ENCODE results near the gene DPF1. TPM values are rescaled to one million over a fixed set of nuclear protein-coding genes. Genes with fewer than 3 reads are reported as not detected.

The DPF1 gene
- total RNA-seq: 4.8 and 4.9 TPM in 2 replicates
- long read RNA-seq: 0 reads

DNA sequence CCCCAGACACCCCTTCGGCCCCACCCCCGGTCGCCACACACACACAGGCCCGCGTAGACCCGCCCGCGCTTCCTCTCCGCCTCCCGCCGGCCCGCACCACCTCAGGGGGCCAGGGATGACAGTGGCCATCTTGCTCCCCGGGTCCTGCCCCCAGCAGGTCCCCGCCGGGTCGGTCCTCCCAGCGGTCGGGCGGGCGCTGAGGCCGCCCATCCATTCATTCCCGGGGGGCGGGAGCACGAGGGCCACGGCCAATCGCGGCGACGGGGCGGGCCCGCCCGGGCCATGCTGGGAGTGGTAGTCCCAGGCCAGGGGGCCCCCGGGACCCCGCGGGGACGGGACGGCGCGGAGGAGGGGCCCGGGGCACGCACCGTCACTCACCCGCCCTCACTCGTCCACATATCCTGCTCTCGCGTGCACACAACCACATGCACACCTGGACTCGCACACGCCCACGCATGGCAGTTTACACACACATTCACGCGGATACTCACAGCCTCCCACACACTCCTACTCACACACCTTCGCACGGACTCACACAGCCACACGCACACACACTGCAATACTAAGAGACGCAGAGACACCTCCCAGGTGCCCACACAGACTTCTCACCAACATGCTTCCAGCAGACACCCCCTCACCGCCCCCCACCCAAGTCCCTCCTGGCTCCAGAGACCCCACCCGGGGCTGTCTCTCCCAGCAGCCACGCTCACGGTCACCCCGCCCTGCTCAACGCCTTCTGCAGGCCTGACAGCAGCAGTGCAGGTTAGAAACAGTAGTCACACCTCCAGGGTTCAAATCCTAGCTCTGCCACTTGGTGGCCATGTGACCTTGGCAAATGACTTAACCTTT, at the start of gene DPF1:
Gene DPF1, minus strand, starts transcription at position 209 of the 849 bp plus-strand sequence. Its CDS starts 80 bp downstream, at position 129.
- Mint-ChIP-seq H3K27me3 (peaks cover 38% of the 10 kb centered on the region), H3K27ac (peak within 1 kb of the TSS; percentile 84), H3K9me3 (ENCODE audit: low read depth) (no peaks in the 10 kb centered on the region), H3K4me3 (ENCODE audit: low read depth) (peak within 1 kb of the TSS; percentile 76), H3K4me1 (ENCODE audit: low read depth) (peaks cover 17% of the 10 kb centered on the region), H3K36me3 (ENCODE audit: insufficient read depth) (no peaks in the 10 kb centered on the region)
- DNase-seq (ENCODE audit: low spot score, unreplicated experiment): peak; percentile 77
- TF ChIP-seq CTCF (IDR thresholded peaks at IDR 0.05; ENCODE audit: unreplicated experiment): peak; percentile 31

DNA sequence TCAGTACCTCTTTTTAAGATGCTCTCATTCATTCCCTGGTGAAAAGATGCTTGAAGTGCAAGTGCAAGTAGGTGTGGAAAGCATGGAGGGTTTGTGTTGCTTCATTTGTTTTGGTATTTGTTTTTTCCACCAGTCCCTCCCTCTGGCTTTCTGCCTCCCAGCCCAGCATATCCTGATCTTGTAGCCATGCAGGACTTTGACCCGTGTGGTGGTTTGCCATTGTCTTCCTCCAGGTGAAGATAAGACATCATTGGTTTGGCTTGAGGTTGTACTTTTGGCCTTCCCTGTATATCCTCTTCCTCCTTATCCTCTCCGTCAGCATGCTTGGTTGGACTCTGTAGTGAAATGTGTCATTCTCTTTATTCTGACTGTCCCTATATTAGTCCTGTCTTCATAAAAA, 49.5 kb upstream of the DPF1 start:
- Mint-ChIP-seq H3K4me1 (ENCODE audit: low read depth) (peaks cover 52% of the 10 kb centered on the region), H3K9me3 (ENCODE audit: low read depth) (no peaks in the 10 kb centered on the region), H3K36me3 (ENCODE audit: insufficient read depth) (peaks cover 16% of the 10 kb centered on the region), H3K27me3 (no peaks in the 10 kb centered on the region), H3K4me3 (ENCODE audit: low read depth) (peak overlapping the region; percentile 0), H3K27ac (peak overlapping the region; percentile 62)
- TF ChIP-seq CTCF (IDR thresholded peaks at IDR 0.05; ENCODE audit: unreplicated experiment): no peak
- no peak for DNase-seq (ENCODE audit: low spot score, unreplicated experiment)

GRCh38 chr19:38270587-38271167, 46.7 kb upstream of the DPF1 start:
- peaks cover 64% of the 10 kb centered on the region for H3K4me1 Mint-ChIP-seq (ENCODE audit: low read depth)
- H3K36me3 Mint-ChIP-seq (ENCODE audit: insufficient read depth): peaks cover 12% of the 10 kb centered on the region
- no peak for DNase-seq (ENCODE audit: low spot score, unreplicated experiment)
- no peak overlapping the region for H3K4me3 Mint-ChIP-seq (ENCODE audit: low read depth)
- no peaks in the 10 kb centered on the region for H3K9me3 Mint-ChIP-seq (ENCODE audit: low read depth)
- peak overlapping the region; percentile 92 for H3K27ac Mint-ChIP-seq
- TF ChIP-seq CTCF (IDR thresholded peaks at IDR 0.05; ENCODE audit: unreplicated experiment): no peak
- no peaks in the 10 kb centered on the region for H3K27me3 Mint-ChIP-seq

DNA sequence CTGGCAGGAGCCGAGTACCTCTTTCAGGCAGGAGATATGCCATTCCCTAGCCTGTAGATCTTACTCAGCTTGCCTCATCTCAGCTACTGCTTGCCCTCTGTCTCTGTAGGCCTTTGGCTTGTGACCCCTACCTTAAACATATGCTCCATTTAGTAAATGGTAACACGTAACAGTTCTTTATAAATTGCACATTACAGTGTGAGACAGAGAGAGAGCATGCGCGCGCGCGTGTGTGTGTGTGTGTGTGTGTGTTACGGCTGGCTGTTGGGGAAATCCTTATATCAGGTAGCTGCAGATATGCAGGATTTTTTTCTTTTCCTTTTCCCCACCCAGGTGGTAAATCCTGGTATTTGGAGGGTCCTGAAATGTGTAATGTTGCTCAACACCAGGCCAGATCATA, 44.5 kb upstream of the DPF1 start:
- Mint-ChIP-seq H3K4me1 (ENCODE audit: low read depth) (peaks cover 70% of the 10 kb centered on the region), H3K4me3 (ENCODE audit: low read depth) (peak overlapping the region; percentile 99), H3K27ac (peak overlapping the region; percentile 97), H3K9me3 (ENCODE audit: low read depth) (no peaks in the 10 kb centered on the region), H3K27me3 (no peaks in the 10 kb centered on the region), H3K36me3 (ENCODE audit: insufficient read depth) (peaks cover 8% of the 10 kb centered on the region)
- DNase-seq (ENCODE audit: low spot score, unreplicated experiment): no peak
- TF ChIP-seq CTCF (IDR thresholded peaks at IDR 0.05; ENCODE audit: unreplicated experiment): no peak

- TF ChIP-seq CTCF (IDR thresholded peaks at IDR 0.05; ENCODE audit: unreplicated experiment): no peak
- DNase-seq (ENCODE audit: low spot score, unreplicated experiment): no peak
- Mint-ChIP-seq H3K4me1 (ENCODE audit: low read depth) (peaks cover 70% of the 10 kb centered on the region), H3K4me3 (ENCODE audit: low read depth) (peak overlapping the region; percentile 99), H3K9me3 (ENCODE audit: low read depth) (no peaks in the 10 kb centered on the region), H3K27ac (peak overlapping the region; percentile 97), H3K27me3 (no peaks in the 10 kb centered on the region), H3K36me3 (ENCODE audit: insufficient read depth) (peaks cover 8% of the 10 kb centered on the region)
Measured at GRCh38 chr19:38267761-38268483, 43.9 kb upstream of the DPF1 start.

All from progenitor cell of endocrine pancreas (in vitro differentiated cells).